Stimulated activated CD8-positive, alpha-beta memory T cell treated with anti-CD3 and anti-CD28 coated beads, Interleukin-12 subunit alpha, Interleukin-12 subunit beta, amount 100 ng/mL, for 4 hours (primary cell): ENCODE measurements around the gene OR52B6.
"Not testable (repeated sequence)": the region's sequence is repeated elsewhere in the genome, so short reads cannot be mapped to it uniquely, and the experiment has no call there.

Source experiments
- DNase-seq: peaks from one replicate; pipeline ENCODE4 v3.0.0-alpha.2; 2020; ENCODE audit warnings: low read depth

OR52B6 gene, protein sequence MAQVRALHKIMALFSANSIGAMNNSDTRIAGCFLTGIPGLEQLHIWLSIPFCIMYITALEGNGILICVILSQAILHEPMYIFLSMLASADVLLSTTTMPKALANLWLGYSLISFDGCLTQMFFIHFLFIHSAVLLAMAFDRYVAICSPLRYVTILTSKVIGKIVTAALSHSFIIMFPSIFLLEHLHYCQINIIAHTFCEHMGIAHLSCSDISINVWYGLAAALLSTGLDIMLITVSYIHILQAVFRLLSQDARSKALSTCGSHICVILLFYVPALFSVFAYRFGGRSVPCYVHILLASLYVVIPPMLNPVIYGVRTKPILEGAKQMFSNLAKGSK

DNA sequence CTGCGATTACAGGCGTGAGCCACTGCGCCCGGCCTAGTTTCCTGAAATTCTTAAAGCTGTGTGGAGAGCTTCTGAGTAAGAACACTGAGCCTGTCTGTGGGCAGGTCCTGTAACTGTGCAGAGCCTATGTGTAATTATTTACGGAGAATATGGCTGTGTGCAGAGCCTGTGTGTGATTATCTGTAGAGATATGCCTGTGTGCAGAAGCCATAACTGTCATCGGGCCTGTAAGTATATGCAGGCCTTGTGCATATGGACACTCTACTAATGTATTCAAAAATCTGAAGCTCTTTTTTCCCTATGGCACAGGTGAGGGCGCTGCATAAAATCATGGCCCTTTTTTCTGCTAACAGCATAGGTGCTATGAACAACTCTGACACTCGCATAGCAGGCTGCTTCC, at the start of gene OR52B6:
TSS of gene OR52B6 (plus strand) at position 301 of the 400 bp plus-strand sequence. CDS start at position 301, 0 bp downstream.
- no peak for DNase-seq

DNA sequence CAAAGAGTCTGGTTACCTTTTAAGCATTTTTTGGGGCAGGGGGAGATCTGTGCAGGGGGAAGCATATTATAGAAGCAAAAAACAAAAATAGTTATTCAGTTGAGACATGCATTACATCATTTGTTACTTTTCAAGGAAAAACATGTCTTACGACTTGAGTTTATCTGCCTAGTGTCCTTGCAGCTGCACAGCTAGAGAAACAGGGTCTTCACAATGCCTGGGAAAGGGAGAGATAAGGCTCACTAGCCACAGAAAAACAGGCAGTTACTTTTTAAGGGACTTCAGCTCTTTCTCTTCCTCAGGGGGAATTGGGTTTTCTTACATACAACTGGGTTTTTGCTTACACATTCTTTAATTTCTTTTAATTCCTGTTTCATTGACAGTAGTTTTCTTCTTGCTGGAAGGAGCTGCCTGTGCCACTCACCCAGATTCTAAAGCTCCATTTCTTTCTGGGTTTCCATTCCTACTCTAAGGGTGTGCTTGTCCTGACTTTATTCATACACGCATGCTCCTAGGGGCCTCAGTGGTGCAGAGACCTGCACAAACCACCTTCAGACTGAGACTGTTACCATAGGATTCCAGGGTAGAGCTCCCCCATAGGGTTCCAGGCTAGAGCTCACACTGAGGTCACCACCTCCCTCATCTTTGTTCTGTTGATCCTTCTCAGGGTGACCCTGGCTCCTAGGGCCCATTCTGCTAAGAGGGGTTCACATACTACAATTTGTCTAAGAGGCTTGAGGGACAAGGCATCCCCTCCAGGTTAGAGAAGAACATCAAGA, 49.4 kb upstream of the OR52B6 start:
- DNase-seq = no peak

DNA sequence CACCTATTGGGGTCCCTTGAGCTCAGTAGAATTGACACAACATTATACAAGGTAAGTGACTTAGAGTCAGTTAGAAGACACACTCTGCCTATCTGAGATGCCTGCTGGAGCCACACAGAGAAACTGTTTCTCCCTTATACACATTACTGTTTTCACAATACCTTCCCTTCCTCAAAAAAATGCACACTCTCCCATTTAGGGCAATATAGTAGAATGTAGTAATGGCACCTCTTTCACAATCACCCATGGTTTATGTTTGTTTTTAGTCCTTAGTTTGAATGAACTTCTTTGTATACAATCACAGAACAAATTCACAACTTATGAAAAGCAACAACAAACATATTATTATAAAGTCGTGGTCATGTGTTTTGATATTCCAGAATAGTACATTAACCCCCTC, 46.6 kb upstream of the OR52B6 start:
- DNase-seq = no peak

DNA sequence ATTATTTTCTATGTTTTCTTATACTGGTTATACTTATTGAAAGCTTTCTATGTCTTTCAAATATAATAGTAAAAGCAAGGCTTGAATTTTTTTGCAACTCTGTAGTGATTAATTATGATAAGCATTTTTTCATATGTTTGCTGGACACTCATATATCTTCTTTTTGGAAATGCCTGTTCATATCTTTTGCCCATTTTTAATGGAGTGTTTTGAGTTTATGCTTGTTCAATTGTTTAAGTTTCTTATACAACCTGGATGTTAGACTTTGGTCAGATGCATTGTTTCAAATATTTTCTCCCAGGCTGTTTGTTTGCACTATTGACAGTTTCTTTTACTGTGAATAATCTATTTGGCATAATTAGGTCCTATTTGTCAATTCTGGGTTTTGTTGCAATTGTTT, 44.2 kb upstream of the OR52B6 start:
- no peak for DNase-seq

DNA sequence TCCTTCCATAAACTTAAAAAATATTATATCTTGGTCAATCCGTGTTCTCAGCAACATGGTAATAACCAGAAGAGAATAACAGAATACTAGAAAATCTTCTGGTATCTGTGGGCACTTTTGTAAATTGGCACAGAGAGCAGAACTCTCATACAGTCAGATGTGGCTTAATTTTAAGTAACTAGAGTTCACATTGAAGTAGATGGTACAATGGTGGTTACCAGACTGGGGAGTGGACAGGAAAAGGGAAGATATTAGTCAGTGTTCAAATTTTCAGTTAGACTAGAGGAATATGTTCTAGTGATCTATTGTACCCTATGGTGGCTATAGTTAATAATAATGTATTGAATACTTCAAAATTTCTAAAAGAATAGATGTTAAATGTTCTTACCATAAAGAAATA, 39.2 kb upstream of the OR52B6 start:
- DNase-seq = no peak

DNA sequence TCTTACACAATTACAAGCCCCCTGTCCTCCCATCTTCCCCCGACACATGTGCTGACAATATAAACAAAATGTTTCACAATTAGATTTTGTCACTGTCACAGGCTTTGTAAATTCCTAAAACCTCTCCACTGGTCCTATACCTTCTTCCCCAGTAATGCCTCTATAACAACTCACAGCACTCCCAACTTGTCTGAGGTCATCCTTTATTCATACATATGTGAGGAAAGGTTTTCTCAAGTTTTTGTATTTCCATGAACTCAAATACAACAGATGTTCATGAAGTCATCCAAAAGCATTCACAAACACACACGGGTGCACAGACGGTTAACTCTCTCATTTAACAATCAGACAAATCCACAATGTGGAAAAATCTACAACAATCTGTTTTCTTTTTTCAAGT, 34.2 kb upstream of the OR52B6 start:
- no peak for DNase-seq

DNA sequence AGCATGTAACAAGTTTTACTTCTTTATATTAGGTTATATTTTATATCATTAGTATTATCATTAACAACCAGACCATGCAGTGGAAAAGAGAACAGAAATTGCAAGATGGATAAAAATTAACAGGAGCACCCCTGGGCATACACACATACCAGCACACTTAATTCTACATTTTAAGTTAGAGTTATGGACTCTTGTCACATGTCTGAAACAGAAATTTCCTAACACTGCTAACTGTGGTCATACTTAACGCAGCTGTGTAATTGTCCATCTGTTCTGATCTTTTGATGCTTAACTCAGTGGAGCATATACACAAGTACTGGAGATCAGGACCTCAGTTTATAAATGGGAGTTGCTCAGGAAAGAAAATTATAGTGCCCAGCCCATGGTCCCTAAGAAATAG, 32.7 kb upstream of the OR52B6 start:
- DNase-seq = no peak

DNA sequence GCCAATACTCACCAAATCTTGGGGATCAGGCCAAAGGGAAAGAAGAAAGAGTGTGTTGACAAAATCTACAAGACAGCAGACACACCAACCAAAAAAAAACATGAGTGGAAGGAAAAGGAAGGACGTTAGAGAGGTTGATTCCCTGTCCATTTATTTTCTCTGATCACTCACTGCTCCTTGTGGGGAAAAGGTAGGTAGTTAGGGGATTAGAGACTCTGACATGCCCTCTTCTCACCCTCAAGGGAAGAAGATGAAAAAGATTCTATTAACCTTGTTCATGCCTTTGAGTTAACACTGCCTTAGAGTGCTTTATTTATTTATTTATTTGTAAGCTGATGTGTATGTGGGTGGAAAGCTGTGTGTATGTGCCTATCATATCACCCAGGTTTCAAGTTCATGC, 32.2 kb upstream of the OR52B6 start, which contains the start of gene OR52H1:
TSS of gene OR52H1 (minus strand) at position 101 of the 400 bp plus-strand sequence. CDS start 3,035 bp downstream, outside the sequence.
- DNase-seq = no peak

DNA sequence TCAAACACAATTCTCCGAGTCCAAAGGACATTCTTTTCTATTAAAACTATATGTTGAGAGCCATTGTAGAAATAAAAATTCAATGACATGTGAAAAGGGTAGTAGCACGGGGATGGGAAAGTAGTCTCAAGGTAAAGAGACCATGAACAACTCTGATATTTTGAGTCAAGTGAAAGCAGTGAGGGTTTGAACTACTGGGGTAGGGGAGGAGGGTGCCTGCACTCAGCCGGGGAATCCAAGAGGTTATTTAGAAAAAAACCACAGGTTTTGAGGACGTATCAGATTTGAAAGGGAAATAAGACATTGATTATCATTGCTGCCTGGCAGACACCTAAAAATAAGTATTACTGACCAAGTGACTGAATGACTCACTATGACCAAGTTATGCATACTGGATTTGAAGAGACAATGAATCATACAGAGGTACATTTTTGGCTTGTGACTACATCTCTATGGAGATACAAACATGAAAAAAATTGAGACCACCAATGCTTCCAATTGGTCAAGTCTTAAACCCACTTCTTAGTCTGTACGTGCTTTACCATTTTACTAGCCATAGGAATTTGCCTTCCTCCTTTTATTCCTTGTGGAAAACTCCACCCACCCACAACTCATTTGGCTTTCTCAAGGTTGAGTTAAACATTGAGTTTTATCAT, 30.1 kb upstream of the OR52B6 start:
- no peak for DNase-seq

DNA sequence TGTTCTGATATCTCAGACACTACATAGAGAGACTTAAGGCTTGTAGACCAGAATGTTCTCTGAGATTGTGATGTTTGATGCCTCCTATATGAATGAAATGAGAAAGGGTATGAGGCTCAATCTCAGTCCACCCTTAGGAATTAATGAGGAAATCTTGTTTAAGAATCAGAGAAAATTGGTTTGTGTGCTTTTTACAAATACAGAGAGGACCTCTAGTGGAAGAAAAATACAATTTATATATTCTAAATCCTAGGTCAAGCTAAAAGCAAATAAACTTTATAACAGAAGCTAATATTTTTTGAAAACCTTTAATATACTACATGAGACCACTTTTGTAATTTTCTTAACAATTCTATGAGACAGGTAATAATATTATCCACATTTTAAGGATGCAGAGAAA, 27.3 kb upstream of the OR52B6 start:
- DNase-seq = no peak

DNA sequence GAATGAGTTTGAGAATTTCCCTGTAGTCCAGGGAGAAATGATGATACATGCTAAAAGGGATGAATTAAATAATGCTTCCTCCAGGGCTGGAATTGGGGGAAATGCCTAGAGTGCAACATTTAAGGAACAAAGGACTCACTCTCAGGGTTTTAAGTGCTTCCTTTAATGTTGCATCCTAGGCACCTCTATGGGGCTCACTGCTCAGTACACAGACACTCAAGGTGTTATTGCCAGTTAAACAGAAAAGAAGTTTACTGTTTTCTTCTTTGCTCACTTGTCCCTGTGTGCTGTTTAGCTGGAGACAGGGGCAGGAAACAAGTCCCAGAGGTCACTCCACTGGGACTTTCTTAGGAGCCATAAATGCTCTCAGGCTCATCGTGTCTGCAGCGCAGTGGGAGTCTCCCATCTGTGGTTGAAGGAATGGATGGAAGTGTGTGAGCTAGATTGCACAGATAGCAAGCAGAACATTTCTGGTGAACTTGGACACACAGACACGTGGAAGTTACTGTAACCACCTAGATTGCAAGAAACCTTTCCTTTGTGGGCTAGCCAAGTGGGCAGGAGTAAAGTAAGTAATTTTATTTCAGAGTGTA, 24.0 kb upstream of the OR52B6 start:
- no peak for DNase-seq

DNA sequence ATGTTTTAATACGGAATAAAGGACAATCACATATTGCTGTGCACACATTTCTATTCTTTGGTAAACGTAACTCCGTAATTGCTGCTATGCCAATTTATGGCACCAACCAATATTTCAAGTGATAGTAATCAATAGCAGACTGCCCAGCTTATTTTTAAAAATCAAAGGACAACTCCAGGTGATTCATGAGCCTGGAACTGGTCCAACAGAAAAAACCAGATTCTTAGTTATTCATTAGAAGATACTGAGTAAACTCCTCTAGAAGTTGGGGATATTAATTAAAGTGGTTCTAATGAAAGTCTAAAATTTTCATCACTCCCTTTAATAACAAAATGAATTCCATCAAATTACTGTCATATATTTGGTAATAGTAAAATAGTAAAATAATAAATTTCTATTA, 22.9 kb upstream of the OR52B6 start:
- no peak for DNase-seq

DNA sequence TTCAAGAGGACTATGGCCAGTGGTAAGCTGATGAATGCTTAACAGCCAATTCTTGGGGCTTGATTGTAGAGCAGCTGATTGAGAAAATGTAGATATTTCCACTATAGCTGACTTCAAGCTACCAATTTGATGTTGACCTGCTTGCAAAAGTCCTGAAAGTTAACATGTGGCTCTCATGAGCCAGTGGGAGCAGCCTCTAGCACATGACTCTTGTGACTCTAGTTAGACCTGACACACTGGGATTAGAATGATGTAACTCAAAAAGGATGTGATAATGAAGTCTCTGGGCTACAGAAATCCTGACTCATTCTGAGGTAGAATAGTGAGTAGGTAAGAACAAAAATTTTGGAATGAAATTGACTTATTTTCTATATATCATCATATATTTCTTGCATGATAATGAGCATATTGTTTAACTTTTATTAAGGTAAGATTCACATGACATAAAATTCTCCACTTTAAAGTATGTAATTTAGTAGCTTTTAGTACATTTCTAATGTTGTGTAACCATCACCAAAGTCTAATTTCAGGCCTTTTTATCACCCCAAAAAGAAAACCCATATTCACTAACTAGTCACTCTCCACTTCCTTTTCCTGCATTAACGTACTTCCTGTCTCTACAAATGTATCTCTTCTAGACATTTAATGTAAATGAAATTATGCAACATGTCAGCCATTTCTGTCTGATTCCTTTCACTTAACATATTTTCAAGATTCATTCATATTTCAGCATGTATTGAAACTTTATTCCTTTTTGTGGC, 16.2 kb upstream of the OR52B6 start:
- DNase-seq = no peak

DNA sequence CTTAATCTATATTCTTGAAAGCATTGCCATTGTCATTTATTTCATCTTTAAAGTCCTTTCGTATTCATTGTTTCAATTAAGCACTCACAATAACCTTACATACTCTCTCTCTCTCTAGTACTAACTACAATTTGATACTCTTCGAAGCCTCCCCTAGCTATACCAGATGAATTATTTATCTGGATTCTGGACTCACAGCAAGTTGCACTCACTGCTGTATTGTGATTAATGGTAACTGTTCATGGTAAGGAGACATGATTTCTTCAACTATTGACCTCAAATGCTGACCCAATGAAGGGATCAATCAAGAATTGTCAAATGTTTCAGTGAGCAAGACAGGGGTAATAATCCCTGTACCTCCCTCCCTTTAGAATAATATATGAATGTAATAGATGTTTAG, 6.0 kb upstream of the OR52B6 start:
- no peak for DNase-seq

DNA sequence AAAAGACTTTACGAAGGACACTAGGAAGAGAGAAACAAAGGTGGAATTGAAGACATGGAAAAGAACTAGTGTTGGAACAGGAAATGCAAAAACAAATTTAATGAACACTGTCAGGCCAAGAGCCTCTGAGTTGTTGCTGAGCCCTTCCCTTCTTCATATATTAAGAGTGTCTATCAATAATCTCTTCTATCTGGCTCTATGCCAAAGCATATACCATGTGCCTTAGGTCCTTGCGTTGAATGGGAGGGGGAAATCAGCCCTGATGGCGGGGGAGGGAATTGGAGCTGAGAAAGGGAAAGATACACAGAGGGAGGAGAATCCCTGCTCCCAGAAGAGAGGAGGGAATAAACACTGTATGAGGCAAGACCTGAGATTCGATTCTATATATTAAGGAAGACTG, 5.5 kb upstream of the OR52B6 start:
- no peak for DNase-seq

DNA sequence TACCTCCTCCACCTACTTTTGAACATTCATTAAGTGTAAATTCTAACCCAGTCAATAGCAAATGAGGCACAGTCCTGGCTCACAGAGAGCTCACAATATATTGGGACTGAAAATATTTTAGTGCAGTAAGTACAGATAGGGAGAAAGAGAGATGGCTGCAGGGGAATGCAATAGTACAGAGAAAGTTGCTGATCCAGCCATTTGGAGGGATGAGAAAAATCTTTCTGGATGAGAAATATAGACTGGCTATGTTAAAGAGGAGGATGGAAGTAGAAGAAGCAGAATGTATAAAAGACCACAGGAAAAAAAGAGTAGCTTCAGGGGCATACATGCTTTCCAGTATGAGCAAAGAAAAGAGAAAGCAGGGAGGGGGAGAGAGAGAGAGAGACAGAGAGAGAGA, 3.6 kb upstream of the OR52B6 start:
- DNase-seq = no peak

DNA sequence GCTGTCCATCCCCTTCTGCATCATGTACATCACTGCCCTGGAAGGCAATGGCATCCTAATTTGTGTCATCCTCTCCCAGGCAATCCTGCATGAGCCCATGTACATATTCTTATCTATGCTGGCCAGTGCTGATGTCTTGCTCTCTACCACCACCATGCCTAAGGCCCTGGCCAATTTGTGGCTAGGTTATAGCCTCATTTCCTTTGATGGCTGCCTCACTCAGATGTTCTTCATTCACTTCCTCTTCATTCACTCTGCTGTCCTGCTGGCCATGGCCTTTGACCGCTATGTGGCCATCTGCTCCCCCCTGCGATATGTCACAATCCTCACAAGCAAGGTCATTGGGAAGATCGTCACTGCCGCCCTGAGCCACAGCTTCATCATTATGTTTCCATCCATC, 337 bp downstream of the OR52B6 start:
- no peak for DNase-seq

DNA sequence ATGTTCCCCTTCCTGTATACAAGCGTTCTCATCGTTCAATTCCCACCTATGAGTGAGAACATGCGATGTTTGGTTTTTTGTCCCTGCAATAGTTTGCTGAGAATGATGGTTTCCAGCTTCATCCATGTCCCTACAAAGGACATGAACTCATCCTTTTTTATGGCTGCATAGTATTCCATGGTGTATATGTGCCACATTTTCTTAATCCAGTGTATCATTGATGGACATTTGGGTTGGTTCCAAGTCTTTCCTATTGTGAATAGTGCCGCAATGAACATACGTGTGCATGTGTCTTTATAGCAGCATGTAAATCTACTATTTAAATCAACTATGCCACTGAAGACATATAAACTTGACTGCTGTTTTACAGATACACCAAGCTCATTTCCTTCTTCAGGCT, 3.8 kb downstream of the OR52B6 start:
- DNase-seq = not testable (repeated sequence)

DNA sequence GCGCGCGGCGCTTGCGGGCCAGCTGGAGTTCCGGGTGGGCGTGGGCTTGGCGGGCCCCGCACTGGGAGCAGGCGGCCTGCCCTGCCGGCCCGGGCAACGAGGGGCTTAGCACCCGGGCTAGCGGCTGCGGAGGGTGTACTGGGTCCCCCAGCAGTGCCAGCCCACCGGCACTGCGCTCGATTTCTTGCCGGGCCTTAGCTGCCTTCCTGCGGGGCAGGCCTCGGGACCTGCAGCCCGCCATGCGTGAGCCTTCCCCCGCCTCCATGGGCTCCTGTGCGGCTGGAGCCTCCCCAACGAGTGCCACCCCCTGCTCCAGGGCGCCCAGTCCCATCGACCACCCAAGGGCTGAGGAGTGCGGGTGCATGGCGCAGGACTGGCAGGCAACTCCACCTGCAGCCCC, 9.2 kb downstream of the OR52B6 start:
- not testable (repeated sequence) for DNase-seq

DNA sequence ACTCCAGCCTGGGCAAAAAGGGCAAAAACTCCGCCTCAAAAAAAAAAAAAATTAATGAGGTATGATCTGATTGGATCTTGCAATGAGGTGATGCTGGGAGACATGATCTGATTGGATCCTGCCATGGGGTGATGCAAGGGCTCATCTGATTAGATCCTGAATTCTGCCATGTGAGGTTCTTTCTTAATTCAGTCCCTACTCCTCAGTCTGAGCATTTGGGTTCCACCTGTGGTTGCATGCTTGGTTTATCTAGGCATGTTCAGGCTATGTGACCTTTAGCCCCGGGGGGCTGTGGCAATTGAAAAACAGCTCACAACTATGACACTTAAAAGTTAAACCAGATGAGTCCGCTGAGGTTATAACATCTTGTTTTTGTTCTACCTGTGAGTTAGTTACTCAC, 10.9 kb downstream of the OR52B6 start:
- no peak for DNase-seq

DNA sequence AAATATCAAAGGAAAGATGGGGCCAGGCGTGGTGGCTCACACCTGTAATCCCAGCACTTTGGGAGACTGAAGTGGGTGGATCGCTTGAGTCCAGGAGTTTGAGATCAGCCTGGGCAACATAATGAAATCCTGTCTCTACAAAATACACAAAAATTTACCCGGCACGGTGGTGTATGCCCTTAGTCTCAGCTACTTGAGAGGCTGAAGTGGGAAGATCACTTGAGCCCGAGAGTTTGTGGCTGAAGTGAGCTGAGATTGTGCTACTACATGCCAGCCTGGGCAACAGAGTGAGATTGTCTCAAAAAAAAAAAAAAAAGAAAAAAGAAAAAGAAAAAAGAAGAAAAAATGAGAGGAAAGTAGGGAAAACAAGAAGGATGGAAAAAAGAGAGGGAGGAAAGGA, 11.9 kb downstream of the OR52B6 start:
- DNase-seq = no peak

DNA sequence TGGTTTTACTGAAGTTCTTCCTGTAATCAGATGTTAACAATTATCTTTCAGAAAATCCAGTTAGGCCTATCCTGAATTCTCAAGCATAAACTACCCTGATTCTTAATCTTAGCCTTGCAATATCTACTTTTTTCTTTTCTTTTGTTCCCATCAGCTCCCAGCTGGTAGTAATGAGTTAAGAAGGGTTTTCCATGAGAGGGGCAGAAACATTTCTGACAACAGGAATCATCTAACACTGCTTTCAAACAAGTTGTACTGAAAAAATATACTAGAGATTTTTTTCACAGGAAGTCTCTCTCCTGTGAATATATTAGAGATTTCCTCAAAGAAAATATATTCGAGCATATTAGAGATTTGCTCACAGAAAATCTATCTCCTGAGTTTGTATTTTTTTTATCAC, 12.5 kb downstream of the OR52B6 start:
- no peak for DNase-seq
